Left ventricle myocardium inferior (tissue), 1 donor: ENCODE measurements around the gene ZDHHC7. TPM values are rescaled to one million over a fixed set of nuclear protein-coding genes. Genes with fewer than 3 reads are reported as not detected.

ENCODE experiments used
- DNase-seq: peaks from one replicate; pipeline ENCODE4 v3.0.0-alpha.2; 2020
- H3K27ac ChIP-seq: fragments of 200-600 bp; replicated peaks from 2 replicates; pipeline ENCODE4 v1.8.0; 2021
- H3K27me3 ChIP-seq: fragments of 200-600 bp; 2 replicates; pipeline ENCODE4 v1.8.0; 2021; ENCODE audit warnings: low read depth
- H3K36me3 ChIP-seq: fragments of 200-600 bp; 2 replicates; pipeline ENCODE4 v1.8.0; 2021
- H3K4me1 ChIP-seq: fragments of 200-600 bp; 2 replicates; pipeline ENCODE4 v1.8.0; 2021
- H3K4me3 ChIP-seq: fragments of 200-600 bp; 2 replicates; pipeline ENCODE4 v1.8.0; 2021; ENCODE audit warnings: mild to moderate bottlenecking, moderate library complexity
- H3K9me3 ChIP-seq: fragments of 200-600 bp; replicated peaks from 2 replicates; pipeline ENCODE4 v1.8.0; 2021
- CTCF ChIP-seq: fragments of 200-600 bp; IDR thresholded peaks from 2 replicates; pipeline ENCODE4 v1.8.0; 2021; ENCODE audit warnings: antibody characterized with exemption, mild to moderate bottlenecking, borderline replicate concordance
- intact Hi-C: fragments of 100-400 bp; cut with micrococcal nuclease; formaldehyde crosslinking; loops from one replicate; pipeline ENCODE4 v1.11.0; 2022
- total RNA-seq: library from RNA; stranded (reverse); fragmentation: NEBNext Ultra II Directional; extraction: Animal tissue kit (Norgen Biotek cat#: 25700); gene quantifications from one replicate; pipeline ENCODE4 v1.2.1, GENCODE V29; 2021
- donor health status: DM: no; HTN: yes; CAD: no; lungs with severe emphysema.

Gene ZDHHC7
- total RNA-seq, 1 donor from 2014 or later = 36.8 TPM

- Histone ChIP-seq H3K4me1 (peaks cover 22% of the 10 kb centered on the region), H3K27me3 (no peaks in the 10 kb centered on the region), H3K27ac (peak overlapping the region; percentile 79), H3K36me3 (no peaks in the 10 kb centered on the region), H3K4me3 (no peak overlapping the region), H3K9me3 (no peaks in the 10 kb centered on the region)
- intact Hi-C loops = loop anchor here (5.0 kb wide), 1 partner anchor 201 kb away; no protein-coding TSS in a partner anchor
- DNase-seq = no peak
- TF ChIP-seq CTCF = no peak
Measured at GRCh38 chr16:84953190-84953746, 58.1 kb downstream of the ZDHHC7 start.

DNA sequence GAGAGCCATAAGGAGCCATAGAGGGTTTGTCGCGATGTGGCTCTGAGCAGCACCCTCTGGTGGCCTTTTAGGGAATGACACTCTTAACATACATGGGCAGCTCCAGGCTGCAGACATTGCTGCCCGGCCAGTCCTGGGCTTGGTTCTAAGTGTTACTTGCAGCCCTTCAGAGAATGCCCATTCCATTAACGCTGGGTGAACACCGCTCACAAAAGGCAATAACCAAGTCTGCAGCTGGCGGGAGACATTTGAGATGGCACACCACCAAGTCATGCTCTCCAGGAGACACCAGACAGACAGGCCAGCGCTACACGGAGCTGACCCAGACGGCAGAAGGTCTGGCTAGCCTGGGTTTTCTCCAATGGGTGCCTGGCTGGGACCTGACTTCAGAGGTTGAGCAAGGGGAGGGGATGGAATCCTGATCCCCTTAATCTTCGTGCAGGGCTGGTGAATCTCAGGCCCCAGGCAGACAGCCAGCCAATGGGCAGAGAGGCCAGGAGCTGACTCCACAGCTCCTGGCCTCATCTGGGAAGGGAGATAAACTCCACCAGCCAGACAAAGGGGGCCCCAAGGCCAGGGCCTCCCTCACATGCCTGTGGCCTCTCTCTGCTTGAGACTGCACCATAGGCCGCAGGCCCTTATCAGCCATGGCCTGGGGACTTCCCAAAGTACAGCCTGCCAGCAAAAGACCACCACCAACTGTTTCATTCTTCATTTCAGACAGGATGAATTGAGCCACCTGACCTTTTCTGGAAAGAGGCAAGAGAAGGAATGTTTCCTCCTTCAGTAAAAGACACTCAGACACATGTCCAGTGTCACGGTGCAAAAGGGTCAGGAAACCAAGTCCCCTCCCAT lies 58.8 kb downstream of the ZDHHC7 start:
- peak; percentile 93 for TF ChIP-seq CTCF
- Histone ChIP-seq H3K4me3 (no peak overlapping the region), H3K9me3 (no peaks in the 10 kb centered on the region), H3K36me3 (no peaks in the 10 kb centered on the region), H3K27me3 (no peaks in the 10 kb centered on the region), H3K27ac (peak overlapping the region; percentile 79), H3K4me1 (peaks cover 22% of the 10 kb centered on the region)
- intact Hi-C loops = loop anchor here (5.0 kb wide), 1 partner anchor 200 kb away; no protein-coding TSS in a partner anchor
- peak; percentile 64 for DNase-seq

DNA sequence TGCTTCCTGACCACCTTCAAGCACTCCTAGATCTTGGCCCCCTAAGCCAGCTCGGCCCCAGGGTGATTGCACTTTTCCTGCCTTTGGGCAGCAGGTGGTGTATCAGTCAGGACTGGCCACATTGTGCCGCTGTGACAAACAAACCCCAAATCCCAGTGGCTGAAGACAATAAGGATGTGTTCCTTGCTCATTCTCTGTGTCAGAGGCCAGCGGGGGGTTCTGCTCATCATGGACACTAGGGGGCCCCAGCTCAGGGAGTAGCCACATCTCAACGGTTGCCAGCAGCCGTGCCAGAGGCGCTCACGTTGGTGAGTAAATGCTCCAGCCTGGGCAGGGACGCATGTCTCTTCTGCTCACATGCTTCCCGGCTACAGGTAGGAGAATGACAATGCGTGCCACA lies 60.4 kb downstream of the ZDHHC7 start:
- Histone ChIP-seq H3K27ac (no peak overlapping the region), H3K27me3 (no peaks in the 10 kb centered on the region), H3K9me3 (no peaks in the 10 kb centered on the region), H3K36me3 (no peaks in the 10 kb centered on the region), H3K4me1 (peaks cover 22% of the 10 kb centered on the region), H3K4me3 (no peak overlapping the region)
- intact Hi-C loops = loop anchor here (5.0 kb wide), 1 partner anchor 199 kb away; no protein-coding TSS in a partner anchor
- no peak for DNase-seq
- no peak for TF ChIP-seq CTCF

GRCh38 chr16:84949772-84950436 lies 61.4 kb downstream of the ZDHHC7 start:
- Histone ChIP-seq H3K4me1 (peaks cover 22% of the 10 kb centered on the region), H3K27me3 (no peaks in the 10 kb centered on the region), H3K4me3 (no peak overlapping the region), H3K36me3 (no peaks in the 10 kb centered on the region), H3K27ac (no peak overlapping the region), H3K9me3 (no peaks in the 10 kb centered on the region)
- no peak for DNase-seq
- TF ChIP-seq CTCF = no peak
- intact Hi-C loops = loop anchor here (5.0 kb wide), 1 partner anchor 198 kb away; no protein-coding TSS in a partner anchor

DNA sequence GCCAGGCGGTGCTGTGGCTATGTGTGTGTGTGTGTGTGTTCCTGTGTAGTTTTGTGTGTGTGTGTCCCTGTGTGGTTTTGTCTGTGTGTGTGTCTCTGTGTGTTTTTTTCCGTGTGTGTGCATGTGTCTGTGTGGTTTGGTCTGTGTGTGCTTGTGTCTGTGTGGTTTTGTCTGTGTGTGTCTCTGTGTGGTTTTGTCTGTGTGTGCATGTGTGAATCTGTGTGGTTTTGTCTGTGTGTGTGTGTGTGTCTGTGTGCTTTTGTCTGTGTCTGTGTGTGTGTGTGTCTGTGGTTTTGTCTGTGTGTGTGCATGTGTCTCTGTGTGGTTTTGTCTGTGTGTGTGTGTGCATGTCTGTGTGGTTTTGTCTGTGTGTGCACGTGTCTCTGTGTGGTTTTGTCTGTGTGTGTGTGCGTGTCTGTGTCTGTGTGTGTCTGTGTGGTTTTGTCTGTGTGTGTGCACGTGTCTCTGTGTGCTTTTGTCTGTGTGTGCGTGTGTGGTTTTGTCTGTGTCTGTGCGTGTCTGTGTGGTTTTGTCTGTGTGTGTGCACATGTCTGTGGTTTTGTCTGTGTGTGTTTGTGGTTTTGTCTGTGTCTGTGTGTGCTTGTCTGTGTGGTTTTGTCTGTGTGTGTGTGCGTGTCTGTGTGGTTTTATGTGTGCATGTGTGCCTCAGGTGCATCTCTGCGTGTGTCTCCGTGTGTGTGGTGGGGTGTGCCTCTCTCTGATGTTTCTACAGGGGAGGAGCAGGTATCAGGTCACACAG lies 62.3 kb downstream of the ZDHHC7 start:
- TF ChIP-seq CTCF = no peak
- Histone ChIP-seq H3K27me3 (no peaks in the 10 kb centered on the region), H3K4me3 (no peak overlapping the region), H3K9me3 (no peaks in the 10 kb centered on the region), H3K27ac (no peak overlapping the region), H3K36me3 (no peaks in the 10 kb centered on the region), H3K4me1 (peaks cover 22% of the 10 kb centered on the region)
- intact Hi-C loops = no loop called here
- no peak for DNase-seq
